Measurements from ENCODE around the gene PRND.

GRCh38 chr20:4710106-4710475 lies 11.6 kb upstream of the PRND start:
- TF ChIP-seq CTCF (IDR thresholded peaks at IDR 0.05; ENCODE audit: low read depth, low read length) (no peak), POLR2A (IDR thresholded peaks at IDR 0.05; ENCODE audit: extremely low read depth, insufficient read length) (no peak), MYC (IDR thresholded peaks at IDR 0.05; ENCODE audit: low read depth, low read length) (no peak)
